ENCODE results near the gene TTC33. TPM values are rescaled to one million over a fixed set of nuclear protein-coding genes. Genes with fewer than 3 reads are reported as not detected.

The TTC33 gene
- polyA plus RNA-seq, 1 experiment = 12.4 TPM

DNA sequence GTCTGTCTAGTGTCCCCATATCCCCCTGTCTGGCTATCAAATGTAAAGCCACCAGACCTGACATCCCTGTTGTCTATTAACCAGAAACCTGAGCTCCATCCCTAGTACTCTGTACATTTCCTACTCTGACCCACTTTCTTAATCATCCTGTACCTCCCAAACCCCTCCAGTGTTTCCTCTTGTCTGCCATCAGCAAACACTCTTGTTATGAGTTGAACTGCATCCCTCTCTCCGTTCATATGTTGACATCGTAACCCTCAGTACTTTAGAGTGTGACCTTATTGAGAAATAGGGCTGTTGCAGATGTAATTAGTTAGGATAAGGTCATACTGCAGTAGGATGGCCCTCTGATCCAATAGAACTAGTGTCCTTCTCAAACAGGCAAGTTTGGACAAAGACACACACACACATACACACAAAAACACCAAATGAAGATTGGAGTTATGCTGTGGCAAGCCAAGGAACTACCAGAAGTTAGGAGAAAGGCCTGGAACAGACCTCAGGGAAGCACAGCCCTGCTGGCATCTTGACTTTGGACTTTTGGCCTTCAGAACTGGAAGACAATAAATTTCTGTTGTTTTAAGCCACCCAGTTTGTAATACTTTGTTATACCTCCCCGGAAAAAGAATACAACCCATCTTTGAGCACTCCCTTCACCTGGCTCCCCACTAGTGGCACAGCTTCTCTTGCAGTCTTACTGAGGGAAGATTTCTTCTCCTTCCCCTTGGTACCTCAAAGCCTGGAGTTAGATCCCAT is 256.1 kb downstream of the TTC33 start:
- Histone ChIP-seq H3K9me3 (ENCODE audit: control insufficient read depth, insufficient read depth, low read length) (no peaks in the 10 kb centered on the region), H3K27ac (ENCODE audit: low read depth, low read length) (no peak overlapping the region), H3K4me3 (ENCODE audit: low read depth, low read length) (no peak overlapping the region), H3K27me3 (ENCODE audit: control insufficient read depth, insufficient read depth, low read length) (no peaks in the 10 kb centered on the region)
- DNase-seq (ENCODE audit: low read depth, low spot score) = no peak
- TF ChIP-seq, protein P1, sequence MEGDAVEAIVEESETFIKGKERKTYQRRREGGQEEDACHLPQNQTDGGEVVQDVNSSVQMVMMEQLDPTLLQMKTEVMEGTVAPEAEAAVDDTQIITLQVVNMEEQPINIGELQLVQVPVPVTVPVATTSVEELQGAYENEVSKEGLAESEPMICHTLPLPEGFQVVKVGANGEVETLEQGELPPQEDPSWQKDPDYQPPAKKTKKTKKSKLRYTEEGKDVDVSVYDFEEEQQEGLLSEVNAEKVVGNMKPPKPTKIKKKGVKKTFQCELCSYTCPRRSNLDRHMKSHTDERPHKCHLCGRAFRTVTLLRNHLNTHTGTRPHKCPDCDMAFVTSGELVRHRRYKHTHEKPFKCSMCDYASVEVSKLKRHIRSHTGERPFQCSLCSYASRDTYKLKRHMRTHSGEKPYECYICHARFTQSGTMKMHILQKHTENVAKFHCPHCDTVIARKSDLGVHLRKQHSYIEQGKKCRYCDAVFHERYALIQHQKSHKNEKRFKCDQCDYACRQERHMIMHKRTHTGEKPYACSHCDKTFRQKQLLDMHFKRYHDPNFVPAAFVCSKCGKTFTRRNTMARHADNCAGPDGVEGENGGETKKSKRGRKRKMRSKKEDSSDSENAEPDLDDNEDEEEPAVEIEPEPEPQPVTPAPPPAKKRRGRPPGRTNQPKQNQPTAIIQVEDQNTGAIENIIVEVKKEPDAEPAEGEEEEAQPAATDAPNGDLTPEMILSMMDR (IDR thresholded peaks at IDR 0.05; ENCODE audit: low read depth, low read length) = no peak
- POLR2A ChIA-PET = no interaction called here
- CTCF ChIA-PET = no interaction called here

DNA sequence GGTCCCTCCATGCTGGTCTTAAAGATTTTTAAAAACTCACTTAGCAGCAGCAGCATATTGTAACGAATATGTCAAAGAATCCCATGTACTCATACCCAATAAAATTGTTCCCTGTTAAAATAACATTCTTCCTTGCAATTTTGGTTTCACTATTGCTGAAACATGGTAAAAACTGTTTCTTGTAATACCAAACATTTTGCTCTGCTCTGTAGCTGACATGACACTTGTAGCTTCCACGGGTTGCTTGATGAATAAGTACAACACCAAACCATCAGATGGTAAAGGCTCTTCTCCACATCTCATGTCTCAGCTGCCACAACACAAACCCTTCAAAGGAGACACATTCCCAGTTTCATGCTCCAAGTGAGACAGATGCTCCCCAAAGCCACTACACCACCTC is 256.8 kb downstream of the TTC33 start:
- ChIA-PET POLR2A (no interaction called here), CTCF (no interaction called here)
- Histone ChIP-seq H3K27ac (ENCODE audit: low read depth, low read length) (no peak overlapping the region), H3K4me3 (ENCODE audit: low read depth, low read length) (no peak overlapping the region), H3K27me3 (ENCODE audit: control insufficient read depth, insufficient read depth, low read length) (no peaks in the 10 kb centered on the region), H3K9me3 (ENCODE audit: control insufficient read depth, insufficient read depth, low read length) (no peaks in the 10 kb centered on the region)
- TF ChIP-seq, protein P1 (IDR thresholded peaks at IDR 0.05; ENCODE audit: low read depth, low read length) = no peak
- no peak for DNase-seq (ENCODE audit: low read depth, low spot score)

DNA sequence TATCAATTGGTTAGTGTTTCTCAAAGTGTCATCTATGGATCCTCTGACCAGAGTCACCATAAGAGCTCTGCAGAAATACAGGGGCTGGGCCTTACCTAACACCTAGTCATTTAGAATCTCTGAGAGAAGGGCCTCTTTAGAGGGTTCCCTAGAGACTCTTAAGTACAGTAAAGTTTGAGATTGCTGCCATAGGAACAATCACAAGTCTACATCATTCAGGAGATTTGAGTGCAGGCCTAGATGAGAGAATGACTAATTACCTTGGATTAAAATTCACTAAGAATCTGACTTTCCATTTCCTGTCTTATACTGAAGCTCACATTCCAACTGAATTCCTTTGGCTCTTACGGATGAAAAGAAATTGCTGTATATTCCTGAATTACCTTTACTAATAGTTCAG is 258.2 kb downstream of the TTC33 start:
- CTCF ChIA-PET = interaction anchor here (0.8 kb wide), 1 partner anchor 13 kb away, joined by 3 read pairs; no protein-coding TSS in a partner anchor
- POLR2A ChIA-PET = no interaction called here
- DNase-seq (ENCODE audit: low read depth, low spot score) = no peak
- H3K27ac ChIP-seq (ENCODE audit: low read depth, low read length) = no peak overlapping the region
- TF ChIP-seq, protein P1 (IDR thresholded peaks at IDR 0.05; ENCODE audit: low read depth, low read length) = no peak
- no peaks in the 10 kb centered on the region for H3K27me3 ChIP-seq (ENCODE audit: control insufficient read depth, insufficient read depth, low read length)
- no peak overlapping the region for H3K4me3 ChIP-seq (ENCODE audit: low read depth, low read length)
- no peaks in the 10 kb centered on the region for H3K9me3 ChIP-seq (ENCODE audit: control insufficient read depth, insufficient read depth, low read length)

DNA sequence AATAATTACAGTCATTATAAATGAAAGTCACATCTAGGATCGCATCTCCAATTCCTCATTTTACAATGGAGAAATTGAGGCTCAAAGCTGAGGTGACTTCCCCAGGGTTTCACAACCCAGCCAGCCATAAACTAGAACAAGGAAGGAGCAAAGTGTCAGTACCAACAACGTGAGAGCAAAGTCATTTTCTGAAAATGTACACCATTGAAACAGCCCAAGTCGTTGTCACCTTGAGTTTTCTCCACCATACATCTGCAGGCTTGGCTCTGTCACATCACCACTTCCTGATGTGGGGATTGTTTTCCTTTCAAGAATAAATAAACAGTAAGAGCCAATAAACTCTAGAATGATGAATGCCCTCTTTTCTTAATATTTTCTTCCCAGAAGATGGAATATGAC is 260.5 kb downstream of the TTC33 start:
- POLR2A ChIA-PET = no interaction called here
- TF ChIP-seq, protein P1 (IDR thresholded peaks at IDR 0.05; ENCODE audit: low read depth, low read length) = no peak
- Histone ChIP-seq H3K27me3 (ENCODE audit: control insufficient read depth, insufficient read depth, low read length) (no peaks in the 10 kb centered on the region), H3K4me3 (ENCODE audit: low read depth, low read length) (no peak overlapping the region), H3K9me3 (ENCODE audit: control insufficient read depth, insufficient read depth, low read length) (no peaks in the 10 kb centered on the region), H3K27ac (ENCODE audit: low read depth, low read length) (no peak overlapping the region)
- DNase-seq (ENCODE audit: low read depth, low spot score) = no peak
- CTCF ChIA-PET = no interaction called here

DNA sequence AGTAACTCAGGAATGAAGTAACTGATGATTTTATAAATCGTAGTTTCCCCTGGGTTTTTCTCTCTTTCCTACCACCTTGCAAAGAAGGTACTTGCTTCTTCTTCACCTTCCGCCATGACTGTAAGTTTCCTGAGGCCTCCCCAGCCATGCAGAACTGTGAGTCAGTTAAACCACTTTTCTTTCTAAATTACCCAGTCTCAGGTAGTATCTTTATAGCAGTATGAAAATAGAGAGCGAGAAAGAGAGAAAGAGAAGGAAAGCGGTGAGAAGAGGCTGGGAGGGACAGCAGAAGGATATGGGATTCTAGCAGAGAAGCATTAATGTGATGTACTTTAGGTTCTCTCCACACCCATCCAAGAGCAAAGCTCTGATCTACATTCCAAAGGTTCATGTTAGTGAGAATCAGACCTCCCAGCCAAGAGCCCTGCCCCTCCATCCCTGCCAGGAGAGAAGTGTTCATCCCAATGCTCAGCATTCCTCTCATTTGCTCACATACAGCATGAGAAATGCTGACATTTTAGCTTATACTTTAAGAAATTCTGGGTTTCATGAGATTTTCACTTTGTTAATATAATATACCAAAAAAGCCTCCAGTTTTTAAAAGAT is 261.0 kb downstream of the TTC33 start:
- ChIA-PET CTCF (no interaction called here), POLR2A (no interaction called here)
- DNase-seq (ENCODE audit: low read depth, low spot score) = no peak
- H3K9me3 ChIP-seq (ENCODE audit: control insufficient read depth, insufficient read depth, low read length) = no peaks in the 10 kb centered on the region
- TF ChIP-seq, protein P1 (IDR thresholded peaks at IDR 0.05; ENCODE audit: low read depth, low read length) = no peak
- no peak overlapping the region for H3K27ac ChIP-seq (ENCODE audit: low read depth, low read length)
- H3K27me3 ChIP-seq (ENCODE audit: control insufficient read depth, insufficient read depth, low read length) = no peaks in the 10 kb centered on the region
- H3K4me3 ChIP-seq (ENCODE audit: low read depth, low read length) = no peak overlapping the region

Data from AG04450 (cell line).